Esophagus muscularis mucosa (tissue), 4 donors: Measurements from ENCODE around the gene GPSM1. TPM values are rescaled to one million over a fixed set of nuclear protein-coding genes. Genes with fewer than 3 reads are reported as not detected.

Source experiments
- DNase-seq: peaks from one replicate; pipeline ENCODE4 v3.0.0-alpha.2; 2017; ENCODE audit errors: extremely low spot score
- H3K27ac ChIP-seq, 4 donors: fragments of 200-600 bp; sonication (generic); replicated peaks in 1 of 4; 1 replicate in 3 of 4; 2 replicates in 1 of 4; pipeline ENCODE4 v1.5.1; 2016 to 2019; ENCODE audit warnings: mild to moderate bottlenecking in 1 of 4
- H3K27me3 ChIP-seq, 4 donors: fragments of 200-600 bp; sonication (generic); one replicate each; pipeline versions ENCODE4 v1.5.1 to v1.6.0; 2016 to 2019
- H3K36me3 ChIP-seq, 4 donors: fragments of 200-600 bp; sonication (generic); one replicate each; pipeline ENCODE4 v1.5.1; 2016 to 2019
- H3K4me1 ChIP-seq, 4 donors: fragments of 200-600 bp; sonication (generic); one replicate each; pipeline ENCODE4 v1.5.1; 2016 to 2019
- H3K4me3 ChIP-seq, 4 donors: fragments of 200-600 bp; sonication (generic); 1 replicate in 2 of 4; 2 replicates in 2 of 4; pipeline ENCODE4 v1.5.1; 2016 to 2019; ENCODE audit warnings: mild to moderate bottlenecking in 4 of 4, moderate library complexity in 1 of 4
- H3K9me3 ChIP-seq, 4 donors: fragments of 200-600 bp; sonication (generic); 1 replicate in 3 of 4; 2 replicates in 1 of 4; pipeline ENCODE4 v1.5.1; 2016 to 2019
- CTCF ChIP-seq, 3 experiments: fragments of 200-600 bp in 2 of 3; fragments of 450-650 bp in 1 of 3; sonication (generic) in 2 of 3; IDR thresholded peaks; one replicate each; pipeline ENCODE4 v1.5.1; 2017 to 2019; ENCODE audit warnings: antibody characterized with exemption in 3 of 3, mild to moderate bottlenecking in 2 of 3, moderate library complexity in 1 of 3
- EP300 ChIP-seq: sonication (generic); formaldehyde crosslinking; IDR thresholded peaks from one replicate; pipeline ENCODE4 v1.6.1; 2017; ENCODE audit warnings: antibody characterized with exemption
- POLR2A ChIP-seq: fragments of 450-650 bp; IDR thresholded peaks from one replicate; pipeline ENCODE4 v1.6.1; 2017; ENCODE audit warnings: antibody characterized with exemption, moderate library complexity, mild to moderate bottlenecking, low read depth
- POLR2AphosphoS5 ChIP-seq, 2 donors: sonication (generic); formaldehyde crosslinking; IDR thresholded peaks; one replicate each; pipeline ENCODE4 v1.6.1; 2017; ENCODE audit warnings: antibody characterized with exemption in 2 of 2
- WGBS: methylation state at CpG from one replicate; pipeline ENCODE4 v1.1.5; 2018; 5-methylcytosine and 5-hydroxymethylcytosine counted together
- intact Hi-C: fragments of 100-400 bp; cut with DNase I; formaldehyde crosslinking; loops from one replicate; pipeline ENCODE4 v1.15.1; 2023
- total RNA-seq, 4 donors: library from RNA; depleted of rRNA; stranded (reverse); fragments of >200 nt; gene quantifications; one replicate each; pipeline versions ENCODE4 v1.1.0 to v1.2.1, GENCODE V29; 2016

The GPSM1 gene
- total RNA-seq, 4 donors from 2014 or later: 8.3 to 18.5 (median 16.3) TPM

- no peaks in the 10 kb centered on the region for H3K9me3 ChIP-seq
- H3K27me3 ChIP-seq: peaks cover 0 to 78% (median 7%) of the 10 kb centered on the region in 4 donors
- no peaks in the 10 kb centered on the region for H3K36me3 ChIP-seq
- H3K4me1 ChIP-seq: no peaks in the 10 kb centered on the region
- H3K4me3 ChIP-seq: no peak overlapping the region
- no peak overlapping the region for H3K27ac ChIP-seq
- intact Hi-C loops: no loop called here
- TF ChIP-seq POLR2A: no peak
- no peak for DNase-seq
- 33% methylated on average over 5 of the region's 7 CpGs for WGBS
These were observed 27.8 kb upstream of the GPSM1 start for GRCh38 chr9:136299541-136299940.

GRCh38 chr9:136300016-136300545 lies 27.3 kb upstream of the GPSM1 start:
- H3K4me1 ChIP-seq: no peaks in the 10 kb centered on the region
- peaks cover 0 to 78% (median 6%) of the 10 kb centered on the region in 4 donors for H3K27me3 ChIP-seq
- intact Hi-C loops: no loop called here
- no peak overlapping the region for H3K27ac ChIP-seq
- no peaks in the 10 kb centered on the region for H3K9me3 ChIP-seq
- no peaks in the 10 kb centered on the region for H3K36me3 ChIP-seq
- 87% methylated on average over 14 of the region's 14 CpGs for WGBS
- no peak for DNase-seq
- no peak for TF ChIP-seq POLR2AphosphoS5 (IDR thresholded peaks at IDR 0.05)
- TF ChIP-seq EP300: no peak
- no peak for TF ChIP-seq POLR2A
- TF ChIP-seq CTCF (IDR thresholded peaks at IDR 0.05): no peak
- no peak overlapping the region for H3K4me3 ChIP-seq

DNA sequence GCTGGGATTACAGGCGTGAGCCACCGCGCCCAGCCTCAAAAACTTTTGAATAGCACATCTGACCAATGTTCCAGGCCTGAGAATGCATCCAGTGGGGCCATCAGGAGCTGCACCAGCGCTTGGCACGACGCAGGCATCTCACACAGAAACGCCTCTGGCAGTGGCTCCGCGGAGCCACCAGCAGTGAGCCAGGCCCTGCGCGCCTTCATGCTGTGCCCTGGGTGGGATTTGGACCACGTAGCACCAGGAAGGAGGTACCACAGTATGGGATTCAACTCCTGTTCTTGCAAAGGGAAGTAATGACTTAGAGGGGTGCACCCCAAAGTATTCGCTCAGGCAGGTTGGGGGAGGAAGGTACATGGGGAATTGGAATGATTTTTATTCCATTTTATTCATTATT lies 26.5 kb upstream of the GPSM1 start:
- intact Hi-C loops: no loop called here
- Histone ChIP-seq H3K4me1 (no peaks in the 10 kb centered on the region), H3K27me3 (peaks cover 0 to 80% (median 6%) of the 10 kb centered on the region in 4 donors), H3K36me3 (no peaks in the 10 kb centered on the region), H3K4me3 (no peak overlapping the region), H3K9me3 (no peaks in the 10 kb centered on the region), H3K27ac (no peak overlapping the region)
- TF ChIP-seq CTCF (IDR thresholded peaks at IDR 0.05) (no peak), POLR2AphosphoS5 (IDR thresholded peaks at IDR 0.05) (no peak), EP300 (no peak), POLR2A (no peak)
- 89% methylated on average over 13 of the region's 13 CpGs for WGBS
- DNase-seq: no peak

GRCh38 chr9:136302527-136302926 lies 24.8 kb upstream of the GPSM1 start:
- TF ChIP-seq CTCF (IDR thresholded peaks at IDR 0.05) (no peak), POLR2A (no peak), EP300 (no peak), POLR2AphosphoS5 (IDR thresholded peaks at IDR 0.05) (no peak)
- no peaks in the 10 kb centered on the region for H3K36me3 ChIP-seq
- H3K9me3 ChIP-seq: no peaks in the 10 kb centered on the region
- DNase-seq: no peak
- peaks cover 0 to 76% (median under 1%) of the 10 kb centered on the region in 4 donors for H3K27me3 ChIP-seq
- H3K4me3 ChIP-seq: no peak overlapping the region
- 87% methylated on average over 11 of the region's 12 CpGs for whole genome bisulfite sequencing
- no peaks in the 10 kb centered on the region for H3K4me1 ChIP-seq
- intact Hi-C loops: no loop called here
- no peak overlapping the region for H3K27ac ChIP-seq

GRCh38 chr9:136303066-136303824 lies 24.1 kb upstream of the GPSM1 start:
- no peak for DNase-seq
- no peaks in the 10 kb centered on the region for H3K9me3 ChIP-seq
- intact Hi-C loops: no loop called here
- no peaks in the 10 kb centered on the region for H3K36me3 ChIP-seq
- WGBS: 87% methylated on average over 20 of the region's 34 CpGs
- TF ChIP-seq POLR2AphosphoS5 (IDR thresholded peaks at IDR 0.05): no peak
- no peak for TF ChIP-seq POLR2A
- peaks cover 0 to 68% (median 0%) of the 10 kb centered on the region in 4 donors for H3K27me3 ChIP-seq
- no peak overlapping the region for H3K4me3 ChIP-seq
- H3K27ac ChIP-seq: no peak overlapping the region
- no peaks in the 10 kb centered on the region for H3K4me1 ChIP-seq
